IMR-90 (cell line): ENCODE results near the gene SDCCAG8. TPM values are rescaled to one million over a fixed set of nuclear protein-coding genes. Genes with fewer than 3 reads are reported as not detected.

Experiments
- ATAC-seq: fragments of 200-7000 bp; cut with Tn5 transposase; 2 replicates; pipeline ENCODE4 v1.9.1; 2020; ENCODE audit warnings: low read depth, mild to moderate bottlenecking, moderate library complexity
- BruUV-seq: library from RNA; stranded (reverse); fragments of 400-500 nt; replicated peaks from 2 replicates; lab custom pipeline; 2021; lab: Mats Ljungman, UMichigan
- CTCF ChIA-PET: fragments of 300-600 bp; formaldehyde crosslinking; extraction: SDS; loops from one replicate; lab custom pipeline; 2021; ENCODE audit warnings: antibody characterized with exemption; lab: Yijun Ruan, JAX
- POLR2A ChIA-PET: fragments of 300-600 bp; sonication (Branson Sonifier 250); formaldehyde crosslinking; loops from one replicate; lab custom pipeline; 2022; ENCODE audit warnings: antibody characterized with exemption; ENCODE audit not compliant: unreplicated experiment; lab: Charles Lee
- DNase-seq: peaks from one replicate; pipeline ENCODE4 v3.0.0; 2013
- H2AFZ ChIP-seq: replicated peaks from 2 replicates; pipeline ENCODE3; 2013; ENCODE audit warnings: low read length, mild to moderate bottlenecking; ENCODE audit not compliant: poor library complexity
- H2AK5ac ChIP-seq: 2 replicates; pipeline ENCODE4 v1.6.1; 2013; ENCODE audit warnings: low read depth, low read length, inconsistent platforms
- H2AK9ac ChIP-seq: replicated peaks from 2 replicates; pipeline ENCODE3; 2013; ENCODE audit warnings: mild to moderate bottlenecking, low read depth, low read length, moderate library complexity; ENCODE audit not compliant: poor library complexity
- H2BK120ac ChIP-seq: 2 replicates; pipeline ENCODE4 v1.6.1; 2013; ENCODE audit warnings: low read depth, low read length, inconsistent platforms
- H2BK15ac ChIP-seq: 3 replicates; pipeline ENCODE4 v1.6.1; 2013; ENCODE audit warnings: low read depth, low read length, inconsistent platforms
- H2BK20ac ChIP-seq: 2 replicates; pipeline ENCODE4 v1.6.1; 2013; ENCODE audit warnings: low read depth, mild to moderate bottlenecking, inconsistent platforms, low read length, moderate library complexity
- H2BK5ac ChIP-seq: 2 replicates; pipeline ENCODE4 v1.6.1; 2013; ENCODE audit warnings: mild to moderate bottlenecking, low read depth, low read length, inconsistent platforms; ENCODE audit not compliant: poor library complexity, severe bottlenecking
- H3K14ac ChIP-seq: replicated peaks from 2 replicates; pipeline ENCODE4 v1.6.1; 2013; ENCODE audit warnings: low read depth, low read length, inconsistent platforms
- H3K18ac ChIP-seq: 2 replicates; pipeline ENCODE4 v1.6.1; 2013; ENCODE audit warnings: low read depth, low read length, control low read depth
- H3K23ac ChIP-seq: 2 replicates; pipeline ENCODE4 v1.6.1; 2013; ENCODE audit warnings: low read depth, low read length, inconsistent platforms
- H3K27ac ChIP-seq: 2 replicates; pipeline ENCODE4 v1.5.1; 2013; ENCODE audit warnings: mild to moderate bottlenecking, control low read depth, low read length; ENCODE audit not compliant: insufficient read depth
- H3K27me3 ChIP-seq: 2 replicates; pipeline ENCODE4 v1.6.1; 2013; ENCODE audit warnings: low read length; ENCODE audit not compliant: control insufficient read depth, insufficient read depth
- H3K36me3 ChIP-seq: 2 replicates; pipeline ENCODE4 v1.6.1; 2013; ENCODE audit warnings: low read length, mixed read lengths; ENCODE audit not compliant: control insufficient read depth, insufficient read depth
- H3K4ac ChIP-seq: 2 replicates; pipeline ENCODE4 v1.6.1; 2013; ENCODE audit warnings: low read depth, low read length, inconsistent platforms
- H3K4me1 ChIP-seq: 2 replicates; pipeline ENCODE4 v1.6.1; 2013; ENCODE audit warnings: low read length, mixed read lengths; ENCODE audit not compliant: control insufficient read depth, insufficient read depth
- H3K4me2 ChIP-seq: 2 replicates; pipeline ENCODE4 v1.6.1; 2013; ENCODE audit warnings: low read depth, mild to moderate bottlenecking, control low read depth, low read length, moderate library complexity
- H3K4me3 ChIP-seq: 2 replicates; pipeline ENCODE4 v1.5.1; 2013; ENCODE audit warnings: low read depth, mild to moderate bottlenecking, control low read depth, low read length, moderate library complexity; ENCODE audit not compliant: insufficient read depth
- H3K56ac ChIP-seq: 2 replicates; pipeline ENCODE4 v1.6.1; 2013; ENCODE audit warnings: low read length, inconsistent platforms; ENCODE audit not compliant: insufficient read depth; ENCODE audit errors: extremely low read depth
- H3K79me1 ChIP-seq, 2 experiments: 2 replicates each; pipeline ENCODE4 v1.6.1; 2013; ENCODE audit warnings: low read length in 2 of 2, inconsistent platforms in 1 of 2, low read depth in 1 of 2
- H3K9ac ChIP-seq: 2 replicates; pipeline ENCODE4 v1.6.1; 2013; ENCODE audit warnings: low read depth, low read length, control low read depth
- H3K9me1 ChIP-seq: 2 replicates; pipeline ENCODE4 v1.6.1; 2013; ENCODE audit warnings: low read length, inconsistent platforms; ENCODE audit not compliant: insufficient read depth
- H3K9me3 ChIP-seq: 2 replicates; pipeline ENCODE4 v1.6.1; 2013; ENCODE audit warnings: low read length; ENCODE audit not compliant: control insufficient read depth, insufficient read depth
- H4K20me1 ChIP-seq: 2 replicates; pipeline ENCODE4 v1.6.1; 2013; ENCODE audit warnings: low read length, inconsistent platforms; ENCODE audit not compliant: insufficient read depth
- H4K5ac ChIP-seq: 2 replicates; pipeline ENCODE4 v1.6.1; 2013; ENCODE audit warnings: mild to moderate bottlenecking, low read depth, low read length, control low read depth
- H4K8ac ChIP-seq, 2 experiments: 2 replicates each; pipeline ENCODE4 v1.6.1; 2013; ENCODE audit warnings: low read depth in 2 of 2, low read length in 2 of 2, control low read depth in 1 of 2, inconsistent platforms in 1 of 2
- H4K91ac ChIP-seq: 2 replicates; pipeline ENCODE4 v1.6.1; 2013; ENCODE audit warnings: low read depth, low read length, inconsistent platforms; ENCODE audit not compliant: insufficient read depth
- CEBPB ChIP-seq: IDR thresholded peaks from 2 replicates; pipeline ENCODE4 v1.6.1; 2012; ENCODE audit warnings: low read depth, low read length, improper control_type of control experiment
- CHD1 ChIP-seq: IDR thresholded peaks from 2 replicates; pipeline ENCODE4 v1.6.1; 2012; ENCODE audit warnings: low read depth, low read length, improper control_type of control experiment
- CTCF ChIP-seq: conservative IDR thresholded peaks from 2 replicates; pipeline ENCODE4 v1.5.1; 2012; ENCODE audit warnings: mild to moderate bottlenecking, low read depth, low read length, improper control_type of control experiment
- ELK1 ChIP-seq: fragments of 150-350 bp; IDR thresholded peaks from 2 replicates; pipeline ENCODE4 v1.6.1; 2016; ENCODE audit warnings: low read depth, mild to moderate bottlenecking, low read length, moderate library complexity, borderline replicate concordance
- FOS ChIP-seq: fragments of 150-350 bp; IDR thresholded peaks from 2 replicates; pipeline ENCODE4 v1.6.1; 2016; ENCODE audit warnings: low read depth, low read length
- MAFK ChIP-seq: IDR thresholded peaks from 2 replicates; pipeline ENCODE4 v1.6.1; 2012; ENCODE audit warnings: low read depth, low read length, improper control_type of control experiment
- MAZ ChIP-seq: IDR thresholded peaks from 2 replicates; pipeline ENCODE4 v1.6.1; 2012; ENCODE audit warnings: low read depth, mild to moderate bottlenecking, low read length, improper control_type of control experiment, moderate library complexity, borderline replicate concordance
- NFE2L2 ChIP-seq: fragments of 150-350 bp; IDR thresholded peaks from 2 replicates; pipeline ENCODE4 v1.6.1; 2016; ENCODE audit warnings: low read depth, mild to moderate bottlenecking, low read length
- POLR2A ChIP-seq: IDR thresholded peaks from 2 replicates; pipeline ENCODE4 v1.6.1; 2012; ENCODE audit warnings: mild to moderate bottlenecking, low read depth, low read length
- RAD21 ChIP-seq: IDR thresholded peaks from 2 replicates; pipeline ENCODE4 v1.6.1; 2012; ENCODE audit warnings: low read length, improper control_type of control experiment
- RCOR1 ChIP-seq: IDR thresholded peaks from 2 replicates; pipeline ENCODE4 v1.6.1; 2012; ENCODE audit warnings: mild to moderate bottlenecking, low read length, improper control_type of control experiment; ENCODE audit not compliant: insufficient replicate concordance
- SMC3 ChIP-seq: fragments of 150-350 bp; IDR thresholded peaks from 2 replicates; pipeline ENCODE4 v1.6.1; 2016; ENCODE audit warnings: low read depth, mild to moderate bottlenecking, antibody characterized with exemption, low read length, moderate library complexity
- USF2 ChIP-seq: fragments of 150-350 bp; IDR thresholded peaks from 2 replicates; pipeline ENCODE4 v1.6.1; 2017; ENCODE audit warnings: mild to moderate bottlenecking, antibody characterized with exemption, low read length, low read depth
- dilution Hi-C: fragments of 300-500 bp; cut with HindIII; formaldehyde crosslinking; loops from one replicate; pipeline ENCODE4 v1.14.3; 2018; ENCODE audit warnings: low sequenced_read_pairs; ENCODE audit not compliant: unreplicated experiment
- in situ Hi-C: fragments of 300-500 bp; cut with MboI; formaldehyde crosslinking; loops from 3 replicates; pipeline ENCODE4 v1.14.3; 2019; ENCODE audit warnings: low sequenced_read_pairs, inconsistent platforms, mixed read lengths
- intact Hi-C: fragments of 100-400 bp; cut with micrococcal nuclease; formaldehyde crosslinking; loops from 2 replicates; pipeline ENCODE4 v1.10.0; 2022
- polyA plus RNA-seq, 3 experiments: library from polyadenylated mRNA; depleted of rRNA; stranded (reverse); fragments of >200 nt; gene quantifications; 2 replicates each; pipeline ENCODE4 v1.2.3, GENCODE V29; 2012; ENCODE audit warnings: low replicate concordance in 1 of 3
- total RNA-seq: library from RNA; depleted of rRNA; stranded (reverse); fragments of >200 nt; gene quantifications from 2 replicates; pipeline ENCODE4 v1.2.3, GENCODE V29; 2012

Gene SDCCAG8
- total and polyA plus RNA-seq, 2 of the 4 experiments (the other 2 are of a cell fraction): 25.2 to 46.8 TPM

- dilution Hi-C loops (no loop called here), intact Hi-C loops (no loop called here), in situ Hi-C loops (no loop called here)
- Histone ChIP-seq H3K56ac (no peak overlapping the region), H2AFZ (no peak overlapping the region), H4K20me1 (no peaks in the 10 kb centered on the region), H2AK5ac (peak overlapping the region; percentile 84; the same call in 1 of the 2 replicates), H3K4ac (peak overlapping the region; percentile 76), H3K4me3 (no peak overlapping the region), H3K14ac (peak overlapping the region; percentile 81), H3K4me1 (peaks cover 5% of the 10 kb centered on the region; the same call in 1 of the 2 replicates), H2BK120ac (peak overlapping the region; percentile 82; the same call in 1 of the 2 replicates), H2AK9ac (no peak overlapping the region), H3K9me1 (no peaks in the 10 kb centered on the region), H4K8ac (peak overlapping the region in 1 of 2 experiments; percentile 83; a peak in 3 of 4 replicates), H4K5ac (peak overlapping the region; percentile 12; the same call in 1 of the 2 replicates), H3K9ac (no peak overlapping the region), H2BK5ac (peak overlapping the region; percentile 86), H2BK20ac (peak overlapping the region; percentile 75; the same call in 1 of the 2 replicates), H2BK15ac (peak overlapping the region; percentile 77; the same call in 1 of the 3 replicates), H3K23ac (peak overlapping the region; percentile 58; the same call in 1 of the 2 replicates), H4K91ac (peak overlapping the region; percentile 60; the same call in 1 of the 2 replicates), H3K27ac (peak overlapping the region; percentile 49), H3K79me1 (peaks cover 0 to 6% of the 10 kb centered on the region in 2 experiments; a peak in 1 of 4 replicates), H3K9me3 (no peaks in the 10 kb centered on the region), H3K18ac (peak overlapping the region; percentile 27; the same call in 1 of the 2 replicates), H3K4me2 (peak overlapping the region; percentile 67; the same call in 1 of the 2 replicates), H3K36me3 (peaks cover 4% of the 10 kb centered on the region), H3K27me3 (no peaks in the 10 kb centered on the region)
- BruUV-seq: no TSS peak
- TF ChIP-seq POLR2A (no peak), FOS (no peak), CTCF (no peak), USF2 (no peak), RCOR1 (no peak), MAZ (no peak), RAD21 (no peak), NFE2L2 (no peak), MAFK (no peak), SMC3 (no peak), ELK1 (no peak), CHD1 (no peak), CEBPB (no peak)
- DNase-seq (peak; percentile 80), ATAC-seq (peak; percentile 98)
- ChIA-PET CTCF (interaction anchor here (0.9 kb wide), 1 partner anchor 9 kb away, joined by 4 read pairs; no protein-coding TSS in a partner anchor), POLR2A (no interaction called here)
Observed at GRCh38 chr1:243549108-243549507, 293.3 kb downstream of the SDCCAG8 start.
